ENCODE results near the gene SFPQ.

- TF ChIP-seq, protein P1, sequence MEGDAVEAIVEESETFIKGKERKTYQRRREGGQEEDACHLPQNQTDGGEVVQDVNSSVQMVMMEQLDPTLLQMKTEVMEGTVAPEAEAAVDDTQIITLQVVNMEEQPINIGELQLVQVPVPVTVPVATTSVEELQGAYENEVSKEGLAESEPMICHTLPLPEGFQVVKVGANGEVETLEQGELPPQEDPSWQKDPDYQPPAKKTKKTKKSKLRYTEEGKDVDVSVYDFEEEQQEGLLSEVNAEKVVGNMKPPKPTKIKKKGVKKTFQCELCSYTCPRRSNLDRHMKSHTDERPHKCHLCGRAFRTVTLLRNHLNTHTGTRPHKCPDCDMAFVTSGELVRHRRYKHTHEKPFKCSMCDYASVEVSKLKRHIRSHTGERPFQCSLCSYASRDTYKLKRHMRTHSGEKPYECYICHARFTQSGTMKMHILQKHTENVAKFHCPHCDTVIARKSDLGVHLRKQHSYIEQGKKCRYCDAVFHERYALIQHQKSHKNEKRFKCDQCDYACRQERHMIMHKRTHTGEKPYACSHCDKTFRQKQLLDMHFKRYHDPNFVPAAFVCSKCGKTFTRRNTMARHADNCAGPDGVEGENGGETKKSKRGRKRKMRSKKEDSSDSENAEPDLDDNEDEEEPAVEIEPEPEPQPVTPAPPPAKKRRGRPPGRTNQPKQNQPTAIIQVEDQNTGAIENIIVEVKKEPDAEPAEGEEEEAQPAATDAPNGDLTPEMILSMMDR (IDR thresholded peaks at IDR 0.05; ENCODE audit: low read length) = no peak
- no peak for TF ChIP-seq EZH2 (IDR thresholded peaks at IDR 0.05; ENCODE audit: borderline replicate concordance, low read length)
These were observed 7.7 kb downstream of the SFPQ start for GRCh38 chr1:35185200-35185599.
